ENCODE data around the gene THBS4. TPM values are rescaled to one million over a fixed set of nuclear protein-coding genes. Genes with fewer than 3 reads are reported as not detected.

Gene THBS4
- total RNA-seq, 1 donor, result 0.36 TPM

GRCh38 chr5:80067016-80067415 is 31.9 kb downstream of the THBS4 start:
- no peak for TF ChIP-seq CTCF (IDR thresholded peaks at IDR 0.05; ENCODE audit: extremely low read depth, low read depth, low read length)
- no peaks in the 10 kb centered on the region for H4K20me1 ChIP-seq (ENCODE audit: insufficient read depth, low read length)
- no peaks in the 10 kb centered on the region for H3K9me3 ChIP-seq (ENCODE audit: low read depth, low read length)
- H3K36me3 ChIP-seq (ENCODE audit: insufficient read depth, low read length), result no peaks in the 10 kb centered on the region
- H3K79me2 ChIP-seq (ENCODE audit: insufficient read depth, low read length), result no peaks in the 10 kb centered on the region
- H3K4me1 ChIP-seq (ENCODE audit: insufficient read depth, low read length), result peaks cover 16% of the 10 kb centered on the region
- H3K4me3 ChIP-seq (ENCODE audit: insufficient read depth, low read length), result no peak overlapping the region
- no peak overlapping the region for H3K27ac ChIP-seq (ENCODE audit: low read depth, low read length)
- H3K27me3 ChIP-seq (ENCODE audit: insufficient read depth, low read length), result peaks cover 8% of the 10 kb centered on the region
- no peak overlapping the region for H2AFZ ChIP-seq (ENCODE audit: low read length)
- no peak for DNase-seq (ENCODE audit: insufficient read length, low spot score, missing footprints)
- no peak overlapping the region for H3K4me2 ChIP-seq (ENCODE audit: insufficient read depth, low read length)

- Histone ChIP-seq H3K79me2 (ENCODE audit: insufficient read depth, low read length) (no peaks in the 10 kb centered on the region), H3K9me3 (ENCODE audit: low read depth, low read length) (no peaks in the 10 kb centered on the region), H3K4me2 (ENCODE audit: insufficient read depth, low read length) (no peak overlapping the region), H4K20me1 (ENCODE audit: insufficient read depth, low read length) (no peaks in the 10 kb centered on the region), H3K4me3 (ENCODE audit: insufficient read depth, low read length) (no peak overlapping the region), H3K27me3 (ENCODE audit: insufficient read depth, low read length) (peaks cover 6% of the 10 kb centered on the region), H3K36me3 (ENCODE audit: insufficient read depth, low read length) (no peaks in the 10 kb centered on the region), H3K4me1 (ENCODE audit: insufficient read depth, low read length) (peaks cover 23% of the 10 kb centered on the region), H3K27ac (ENCODE audit: low read depth, low read length) (no peak overlapping the region), H2AFZ (ENCODE audit: low read length) (no peak overlapping the region)
- TF ChIP-seq CTCF (IDR thresholded peaks at IDR 0.05; ENCODE audit: extremely low read depth, low read depth, low read length), result no peak
- DNase-seq (ENCODE audit: insufficient read length, low spot score, missing footprints), result no peak
Measured at GRCh38 chr5:80067531-80068245, 32.5 kb downstream of the THBS4 start.

GRCh38 chr5:80068246-80068636 is 33.1 kb downstream of the THBS4 start:
- DNase-seq (ENCODE audit: insufficient read length, low spot score, missing footprints), result no peak
- Histone ChIP-seq H3K36me3 (ENCODE audit: insufficient read depth, low read length) (no peaks in the 10 kb centered on the region), H3K4me3 (ENCODE audit: insufficient read depth, low read length) (no peak overlapping the region), H3K4me1 (ENCODE audit: insufficient read depth, low read length) (peaks cover 27% of the 10 kb centered on the region), H2AFZ (ENCODE audit: low read length) (no peak overlapping the region), H3K27me3 (ENCODE audit: insufficient read depth, low read length) (peaks cover 6% of the 10 kb centered on the region), H3K9me3 (ENCODE audit: low read depth, low read length) (no peaks in the 10 kb centered on the region), H3K4me2 (ENCODE audit: insufficient read depth, low read length) (no peak overlapping the region), H4K20me1 (ENCODE audit: insufficient read depth, low read length) (no peaks in the 10 kb centered on the region), H3K27ac (ENCODE audit: low read depth, low read length) (no peak overlapping the region), H3K79me2 (ENCODE audit: insufficient read depth, low read length) (no peaks in the 10 kb centered on the region)
- TF ChIP-seq CTCF (IDR thresholded peaks at IDR 0.05; ENCODE audit: extremely low read depth, low read depth, low read length), result no peak

- no peak overlapping the region for H3K4me3 ChIP-seq (ENCODE audit: insufficient read depth, low read length)
- no peaks in the 10 kb centered on the region for H3K79me2 ChIP-seq (ENCODE audit: insufficient read depth, low read length)
- no peaks in the 10 kb centered on the region for H4K20me1 ChIP-seq (ENCODE audit: insufficient read depth, low read length)
- DNase-seq (ENCODE audit: insufficient read length, low spot score, missing footprints), result no peak
- H3K36me3 ChIP-seq (ENCODE audit: insufficient read depth, low read length), result no peaks in the 10 kb centered on the region
- H3K27me3 ChIP-seq (ENCODE audit: insufficient read depth, low read length), result peaks cover 6% of the 10 kb centered on the region
- H3K9me3 ChIP-seq (ENCODE audit: low read depth, low read length), result no peaks in the 10 kb centered on the region
- peaks cover 23% of the 10 kb centered on the region for H3K4me1 ChIP-seq (ENCODE audit: insufficient read depth, low read length)
- H2AFZ ChIP-seq (ENCODE audit: low read length), result no peak overlapping the region
- no peak for TF ChIP-seq CTCF (IDR thresholded peaks at IDR 0.05; ENCODE audit: extremely low read depth, low read depth, low read length)
- no peak overlapping the region for H3K27ac ChIP-seq (ENCODE audit: low read depth, low read length)
- H3K4me2 ChIP-seq (ENCODE audit: insufficient read depth, low read length), result no peak overlapping the region
Measured at GRCh38 chr5:80068775-80069174, 33.6 kb downstream of the THBS4 start.

All from osteoblast (primary cell).